ENCODE measurements around the gene TMEM117. TPM values are rescaled to one million over a fixed set of nuclear protein-coding genes. Genes with fewer than 3 reads are reported as not detected.

TMEM117 gene
- total and polyA plus RNA-seq, 2 donors (not counting 1 experiment from before 2014, with no cell fraction given), result 2.0 to 10.4 TPM

- H3K36me3 ChIP-seq (replicated peaks in 1 of 2; ENCODE audit: control extremely low read depth in 1 of 2, control insufficient read depth in 1 of 2, extremely low read depth in 1 of 2, insufficient read depth in 2 of 2, low read length in 1 of 2), result no peaks in the 10 kb centered on the region
- intact Hi-C loops (cut with micrococcal nuclease), result no loop called here
- H3K4me2 ChIP-seq (replicated peaks; ENCODE audit: low read depth, low read length, poor library complexity, severe bottlenecking), result no peak overlapping the region
- ATAC-seq (ENCODE audit: low read depth) (no peak), DNase-seq (no peak)
- peaks cover 3 to 19% (median 4%) of the 10 kb centered on the region in 3 donors for H3K9me3 ChIP-seq (ENCODE audit: control extremely low read depth in 1 of 3, control insufficient read depth in 2 of 3, insufficient read depth in 1 of 3, low read length in 2 of 3)
- H2AFZ ChIP-seq (ENCODE audit: insufficient read depth, low read depth, low read length, poor library complexity, severe bottlenecking), result no peak overlapping the region
- no peak overlapping the region for H3K4me3 ChIP-seq (ENCODE audit: control extremely low read depth in 1 of 5, extremely low read depth in 1 of 5, insufficient read depth in 1 of 5, low read depth in 2 of 5, low read length in 4 of 5)
- no peaks in the 10 kb centered on the region for H3K79me2 ChIP-seq (ENCODE audit: control insufficient read depth, insufficient read depth, low read length)
- no peaks in the 10 kb centered on the region for H3K4me1 ChIP-seq (ENCODE audit: control insufficient read depth in 2 of 2, insufficient read depth in 2 of 2, low read length in 2 of 2)
- no peaks in the 10 kb centered on the region for H4K20me1 ChIP-seq (ENCODE audit: control insufficient read depth, insufficient read depth, low read length, poor library complexity, severe bottlenecking)
- H3K4me1 Mint-ChIP-seq, result no peaks in the 10 kb centered on the region
- POLR2A ChIA-PET, result no interaction called here
- no peak overlapping the region for H3K4me3 Mint-ChIP-seq
- TF ChIP-seq CTCF (IDR thresholded peaks at IDR 0.05) (no peak), EZH2 (IDR thresholded peaks at IDR 0.05; ENCODE audit: borderline replicate concordance, insufficient read depth, low read depth, low read length, poor library complexity, severe bottlenecking) (no peak)
- no peak overlapping the region for H3K9ac ChIP-seq (ENCODE audit: low read length)
- no peaks in the 10 kb centered on the region for H3K27me3 Mint-ChIP-seq
- CTCF ChIA-PET, result no interaction called here
- peaks cover 15% of the 10 kb centered on the region for H3K9me3 Mint-ChIP-seq (ENCODE audit: insufficient read depth)
- no peak overlapping the region for H3K27ac Mint-ChIP-seq
- H3K27ac ChIP-seq (ENCODE audit: low read length in 2 of 2), result no peak overlapping the region
- WGBS (ENCODE audit: insufficient coverage), result no CpG with 5 or more reads among the region's 1 CpG
- no peaks in the 10 kb centered on the region for H3K27me3 ChIP-seq (replicated peaks in 1 of 4; ENCODE audit: control extremely low read depth in 1 of 4, control insufficient read depth in 3 of 4, insufficient read depth in 4 of 4, low read length in 3 of 4)
Observed at GRCh38 chr12:43930032-43930431, 94.2 kb downstream of the TMEM117 start.

- no peak overlapping the region for H3K4me2 ChIP-seq (replicated peaks; ENCODE audit: low read depth, low read length, poor library complexity, severe bottlenecking)
- no peak overlapping the region for H3K27ac ChIP-seq (ENCODE audit: low read length in 2 of 2)
- intact Hi-C loops (cut with micrococcal nuclease), result no loop called here
- H3K79me2 ChIP-seq (ENCODE audit: control insufficient read depth, insufficient read depth, low read length), result no peaks in the 10 kb centered on the region
- no peak overlapping the region for H3K9ac ChIP-seq (ENCODE audit: low read length)
- no peak overlapping the region for H2AFZ ChIP-seq (ENCODE audit: insufficient read depth, low read depth, low read length, poor library complexity, severe bottlenecking)
- H3K36me3 ChIP-seq (replicated peaks in 1 of 2; ENCODE audit: control extremely low read depth in 1 of 2, control insufficient read depth in 1 of 2, extremely low read depth in 1 of 2, insufficient read depth in 2 of 2, low read length in 1 of 2), result no peaks in the 10 kb centered on the region
- no peaks in the 10 kb centered on the region for H4K20me1 ChIP-seq (ENCODE audit: control insufficient read depth, insufficient read depth, low read length, poor library complexity, severe bottlenecking)
- H3K27ac Mint-ChIP-seq, result no peak overlapping the region
- no peaks in the 10 kb centered on the region for H3K27me3 ChIP-seq (replicated peaks in 1 of 4; ENCODE audit: control extremely low read depth in 1 of 4, control insufficient read depth in 3 of 4, insufficient read depth in 4 of 4, low read length in 3 of 4)
- no peaks in the 10 kb centered on the region for H3K4me1 ChIP-seq (ENCODE audit: control insufficient read depth in 2 of 2, insufficient read depth in 2 of 2, low read length in 2 of 2)
- DNase-seq, result no peak
- no CpG with 5 or more reads among the region's 2 CpGs for WGBS (ENCODE audit: insufficient coverage)
- H3K4me1 Mint-ChIP-seq, result no peaks in the 10 kb centered on the region
- H3K9me3 Mint-ChIP-seq (ENCODE audit: insufficient read depth), result peaks cover 15% of the 10 kb centered on the region
- no peak overlapping the region for H3K4me3 ChIP-seq (ENCODE audit: control extremely low read depth in 1 of 5, extremely low read depth in 1 of 5, insufficient read depth in 1 of 5, low read depth in 2 of 5, low read length in 4 of 5)
- ChIA-PET POLR2A (no interaction called here), CTCF (no interaction called here)
- no peak overlapping the region for H3K4me3 Mint-ChIP-seq
- no peak for ATAC-seq (ENCODE audit: low read depth)
- TF ChIP-seq EZH2 (IDR thresholded peaks at IDR 0.05; ENCODE audit: borderline replicate concordance, insufficient read depth, low read depth, low read length, poor library complexity, severe bottlenecking), result no peak
- no peak for TF ChIP-seq CTCF (IDR thresholded peaks at IDR 0.05)
- H3K27me3 Mint-ChIP-seq, result no peaks in the 10 kb centered on the region
- H3K9me3 ChIP-seq (ENCODE audit: control extremely low read depth in 1 of 3, control insufficient read depth in 2 of 3, insufficient read depth in 1 of 3, low read length in 2 of 3), result peaks cover 3 to 19% (median 4%) of the 10 kb centered on the region in 3 donors
Observed at GRCh38 chr12:43931187-43931586, 95.3 kb downstream of the TMEM117 start.

Data from B cell (primary cell).